HepG2 (cell line): Measurements from ENCODE around the gene SLC16A13. TPM values are rescaled to one million over a fixed set of nuclear protein-coding genes. Genes with fewer than 3 reads are reported as not detected.

Source experiments
- BRD4 ChIP-seq: sonication (generic); formaldehyde crosslinking; IDR thresholded peaks from 2 replicates; pipeline ENCODE4 v1.4.0; 2020; ENCODE audit warnings: missing genetic modification reagents
- CHCHD3 ChIP-seq: sonication (generic); formaldehyde crosslinking; IDR thresholded peaks from 2 replicates; pipeline ENCODE4 v1.8.0; 2022; ENCODE audit warnings: mild to moderate bottlenecking, missing genetic modification reagents, moderate library complexity
- FOXO1 ChIP-seq: sonication (generic); formaldehyde crosslinking; IDR thresholded peaks from 2 replicates; pipeline ENCODE4 v1.4.0; 2020; ENCODE audit warnings: missing genetic modification reagents
- GABPB1 ChIP-seq: IDR thresholded peaks from 2 replicates; pipeline ENCODE4 v1.6.1; 2016; ENCODE audit warnings: mild to moderate bottlenecking, missing genetic modification reagents, moderate library complexity, missing compliant biosample characterization
- HDAC1 ChIP-seq: sonication (generic); formaldehyde crosslinking; IDR thresholded peaks from 2 replicates; pipeline ENCODE4 v1.5.1; 2020; ENCODE audit warnings: mild to moderate bottlenecking, missing genetic modification reagents
- HNRNPLL ChIP-seq: fragments of 200-400 bp; formaldehyde crosslinking; IDR thresholded peaks from 2 replicates; pipeline ENCODE4 v1.6.1; 2017; ENCODE audit warnings: mild to moderate bottlenecking, low read depth, low read length; ENCODE audit not compliant: poor library complexity, severe bottlenecking
- KDM5A ChIP-seq: fragments of 200-600 bp; sonication (generic); IDR thresholded peaks from 2 replicates; pipeline ENCODE4 v1.7.0; 2018; ENCODE audit warnings: antibody characterized with exemption, mild to moderate bottlenecking, low read length, borderline replicate concordance
- MIXL1 ChIP-seq: IDR thresholded peaks from 2 replicates; pipeline ENCODE4 v1.6.1; 2016
- SKI ChIP-seq: fragments of 450-650 bp; IDR thresholded peaks from one replicate; pipeline ENCODE4 v1.6.1; 2018; ENCODE audit warnings: mild to moderate bottlenecking; ENCODE audit not compliant: partially characterized antibody
- SRSF1 ChIP-seq: fragments of 200-400 bp; formaldehyde crosslinking; optimal IDR thresholded peaks from 2 replicates; pipeline ENCODE3; 2017; ENCODE audit warnings: mild to moderate bottlenecking, low read depth, low read length, moderate library complexity
- ZBTB42 ChIP-seq: sonication (generic); formaldehyde crosslinking; IDR thresholded peaks from 2 replicates; pipeline ENCODE4 v1.5.0; 2020; ENCODE audit warnings: mild to moderate bottlenecking, missing genetic modification reagents
- ZNF180 ChIP-seq: sonication (generic); formaldehyde crosslinking; IDR thresholded peaks from 2 replicates; pipeline ENCODE4 v1.4.0; 2020; ENCODE audit warnings: low read depth, missing genetic modification reagents, borderline replicate concordance
- ZNF44 ChIP-seq: sonication (generic); formaldehyde crosslinking; IDR thresholded peaks from 2 replicates; pipeline ENCODE4 v1.5.1; 2020; ENCODE audit warnings: mild to moderate bottlenecking, missing genetic modification reagents
- ZNF460 ChIP-seq: sonication (generic); formaldehyde crosslinking; IDR thresholded peaks from 2 replicates; pipeline ENCODE4 v1.5.1; 2020; ENCODE audit warnings: missing genetic modification reagents, mild to moderate bottlenecking, borderline replicate concordance
- ZNF563 ChIP-seq: sonication (generic); formaldehyde crosslinking; IDR thresholded peaks from 2 replicates; pipeline ENCODE4 v1.8.0; 2022; ENCODE audit warnings: mild to moderate bottlenecking, moderate library complexity, missing genetic modification reagents
- ZNF569 ChIP-seq: sonication (generic); formaldehyde crosslinking; IDR thresholded peaks from 2 replicates; pipeline ENCODE4 v1.5.0; 2020; ENCODE audit warnings: mild to moderate bottlenecking, missing genetic modification reagents, moderate library complexity, borderline replicate concordance
- ZSCAN29 ChIP-seq: sonication (generic); formaldehyde crosslinking; conservative IDR thresholded peaks from 2 replicates; pipeline ENCODE4 v1.4.0; 2020; ENCODE audit warnings: mild to moderate bottlenecking, missing genetic modification reagents
- polyA plus RNA-seq, 8 experiments: library from polyadenylated mRNA; depleted of rRNA in 3 of 8; stranded (reverse) in 7 of 8; unstranded in 1 of 8; fragments of >200 nt; fragmentation: Illumina TruSeq in 4 of 8; extraction: Trizol in 4 of 8; gene quantifications; 2 replicates each; pipeline versions ENCODE4 v1.2.1 to v1.2.3, GENCODE V29; 2011 to 2016; ENCODE audit warnings: low read depth in 4 of 8, missing spikeins in 1 of 8, mixed read lengths in 1 of 8; ENCODE audit not compliant: insufficient read depth in 1 of 8
- total RNA-seq, 5 experiments: library from RNA; depleted of rRNA; stranded (reverse); fragments of >200 nt; fragmentation: Illumina TruSeq; extraction: Trizol; gene quantifications; 2 replicates each; pipeline ENCODE4 v1.2.3, GENCODE V29; 2016; ENCODE audit warnings: low read depth in 1 of 5
- TF ChIP-seq, protein P1 (sequence below): sonication (generic); formaldehyde crosslinking; conservative IDR thresholded peaks from 2 replicates; pipeline ENCODE4 v1.4.0; 2020; ENCODE audit warnings: missing genetic modification reagents
- TF ChIP-seq, protein P2 (sequence below): IDR thresholded peaks from 2 replicates; pipeline ENCODE4 v1.6.1; 2016; ENCODE audit warnings: missing genetic modification reagents, missing compliant biosample characterization
- TF ChIP-seq, protein P3 (sequence below): sonication (generic); formaldehyde crosslinking; IDR thresholded peaks from 2 replicates; pipeline ENCODE4 v1.4.0; 2020; ENCODE audit warnings: mild to moderate bottlenecking, missing genetic modification reagents
- TF ChIP-seq, protein P4 (sequence below): sonication (generic); formaldehyde crosslinking; IDR thresholded peaks from 2 replicates; pipeline ENCODE4 v1.5.0; 2020; ENCODE audit warnings: mild to moderate bottlenecking, low read depth, missing genetic modification reagents, borderline replicate concordance
- TF ChIP-seq, protein P5 (sequence below): sonication (generic); formaldehyde crosslinking; IDR thresholded peaks from 2 replicates; pipeline ENCODE4 v1.5.1; 2020; ENCODE audit warnings: missing genetic modification reagents, mild to moderate bottlenecking, borderline replicate concordance

SLC16A13 gene
- total and polyA plus RNA-seq, 2 of the 13 experiments (the other 11 are each of a cell fraction or from before 2014, with no cell fraction given) = 2.2 to 3.0 TPM

DNA sequence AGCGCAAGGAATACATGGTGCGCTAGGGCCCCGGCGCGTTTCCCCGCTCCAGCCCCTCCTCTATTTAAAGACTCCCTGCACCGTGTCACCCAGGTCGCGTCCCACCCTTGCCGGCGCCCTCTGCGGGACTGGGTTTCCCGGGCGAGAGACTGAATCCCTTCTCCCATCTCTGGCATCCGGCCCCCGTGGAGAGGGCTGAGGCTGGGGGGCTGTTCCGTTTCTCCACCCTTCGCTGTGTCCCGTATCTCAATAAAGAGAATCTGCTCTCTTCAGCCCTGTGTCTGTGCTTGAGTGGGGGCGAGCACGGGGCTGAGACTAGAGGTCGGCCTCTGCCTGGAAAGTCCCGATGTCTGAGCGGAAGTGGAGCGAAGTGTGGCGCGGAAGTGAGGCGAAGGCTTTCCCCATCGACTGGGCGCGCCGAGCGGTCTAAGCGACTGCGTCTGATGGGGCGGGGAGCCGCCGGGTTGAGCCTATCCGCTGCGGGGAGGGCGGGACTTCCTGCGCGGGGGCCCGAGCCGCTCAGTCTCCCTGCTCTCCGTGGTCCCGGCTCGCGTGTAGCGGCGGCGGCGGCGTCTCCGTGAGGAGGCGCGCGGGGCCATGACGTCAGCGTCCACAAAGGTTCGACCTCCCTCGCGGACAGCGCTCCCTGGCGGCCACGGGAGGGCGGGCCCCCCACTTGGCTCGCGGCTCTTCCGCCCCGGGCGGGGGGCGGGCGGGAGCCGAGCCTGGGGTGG, 21.4 kb upstream of the SLC16A13 start (continued):
- TF ChIP-seq ZNF44 (CRISPR knock-in tag) (peak; percentile 57; the same call in 1 of the 2 replicates), ZNF460 (CRISPR knock-in tag) (no peak; the same call in 1 of the 2 replicates), ZNF563 (CRISPR knock-in tag) (0 out of 2 replicates have a peak, but pooled peaks have one; percentile 26), MIXL1 (CRISPR knock-in tag) (peak; percentile 46; the same call in 1 of the 2 replicates), SRSF1 (peak; percentile 48), ZNF569 (CRISPR knock-in tag) (no peak), FOXO1 (no peak; the same call in 1 of the 2 replicates), ZBTB42 (CRISPR knock-in tag) (0 out of 2 replicates have a peak, but pooled peaks have one; percentile 42), KDM5A (peak; percentile 43; the same call in 1 of the 2 replicates), ZSCAN29 (CRISPR knock-in tag) (0 out of 2 replicates have a peak, but pooled peaks have one; percentile 40), GABPB1 (peak; percentile 96), SKI (peak; percentile 78), ZNF180 (CRISPR knock-in tag) (no peak), HNRNPLL (peak; percentile 66), BRD4 (CRISPR knock-in tag) (no peak), HDAC1 (CRISPR knock-in tag) (peak; percentile 92), CHCHD3 (no peak)
- TF ChIP-seq, protein P1, sequence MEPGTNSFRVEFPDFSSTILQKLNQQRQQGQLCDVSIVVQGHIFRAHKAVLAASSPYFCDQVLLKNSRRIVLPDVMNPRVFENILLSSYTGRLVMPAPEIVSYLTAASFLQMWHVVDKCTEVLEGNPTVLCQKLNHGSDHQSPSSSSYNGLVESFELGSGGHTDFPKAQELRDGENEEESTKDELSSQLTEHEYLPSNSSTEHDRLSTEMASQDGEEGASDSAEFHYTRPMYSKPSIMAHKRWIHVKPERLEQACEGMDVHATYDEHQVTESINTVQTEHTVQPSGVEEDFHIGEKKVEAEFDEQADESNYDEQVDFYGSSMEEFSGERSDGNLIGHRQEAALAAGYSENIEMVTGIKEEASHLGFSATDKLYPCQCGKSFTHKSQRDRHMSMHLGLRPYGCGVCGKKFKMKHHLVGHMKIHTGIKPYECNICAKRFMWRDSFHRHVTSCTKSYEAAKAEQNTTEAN = no peak
- TF ChIP-seq, protein P2, sequence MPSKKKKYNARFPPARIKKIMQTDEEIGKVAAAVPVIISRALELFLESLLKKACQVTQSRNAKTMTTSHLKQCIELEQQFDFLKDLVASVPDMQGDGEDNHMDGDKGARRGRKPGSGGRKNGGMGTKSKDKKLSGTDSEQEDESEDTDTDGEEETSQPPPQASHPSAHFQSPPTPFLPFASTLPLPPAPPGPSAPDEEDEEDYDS (CRISPR knock-in tag) = peak; percentile 79
- TF ChIP-seq, protein P3, sequence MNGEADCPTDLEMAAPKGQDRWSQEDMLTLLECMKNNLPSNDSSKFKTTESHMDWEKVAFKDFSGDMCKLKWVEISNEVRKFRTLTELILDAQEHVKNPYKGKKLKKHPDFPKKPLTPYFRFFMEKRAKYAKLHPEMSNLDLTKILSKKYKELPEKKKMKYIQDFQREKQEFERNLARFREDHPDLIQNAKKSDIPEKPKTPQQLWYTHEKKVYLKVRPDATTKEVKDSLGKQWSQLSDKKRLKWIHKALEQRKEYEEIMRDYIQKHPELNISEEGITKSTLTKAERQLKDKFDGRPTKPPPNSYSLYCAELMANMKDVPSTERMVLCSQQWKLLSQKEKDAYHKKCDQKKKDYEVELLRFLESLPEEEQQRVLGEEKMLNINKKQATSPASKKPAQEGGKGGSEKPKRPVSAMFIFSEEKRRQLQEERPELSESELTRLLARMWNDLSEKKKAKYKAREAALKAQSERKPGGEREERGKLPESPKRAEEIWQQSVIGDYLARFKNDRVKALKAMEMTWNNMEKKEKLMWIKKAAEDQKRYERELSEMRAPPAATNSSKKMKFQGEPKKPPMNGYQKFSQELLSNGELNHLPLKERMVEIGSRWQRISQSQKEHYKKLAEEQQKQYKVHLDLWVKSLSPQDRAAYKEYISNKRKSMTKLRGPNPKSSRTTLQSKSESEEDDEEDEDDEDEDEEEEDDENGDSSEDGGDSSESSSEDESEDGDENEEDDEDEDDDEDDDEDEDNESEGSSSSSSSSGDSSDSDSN = peak; percentile 72
- TF ChIP-seq, protein P4, sequence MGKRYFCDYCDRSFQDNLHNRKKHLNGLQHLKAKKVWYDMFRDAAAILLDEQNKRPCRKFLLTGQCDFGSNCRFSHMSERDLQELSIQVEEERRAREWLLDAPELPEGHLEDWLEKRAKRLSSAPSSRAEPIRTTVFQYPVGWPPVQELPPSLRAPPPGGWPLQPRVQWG (CRISPR knock-in tag) = no peak
- TF ChIP-seq, protein P5, sequence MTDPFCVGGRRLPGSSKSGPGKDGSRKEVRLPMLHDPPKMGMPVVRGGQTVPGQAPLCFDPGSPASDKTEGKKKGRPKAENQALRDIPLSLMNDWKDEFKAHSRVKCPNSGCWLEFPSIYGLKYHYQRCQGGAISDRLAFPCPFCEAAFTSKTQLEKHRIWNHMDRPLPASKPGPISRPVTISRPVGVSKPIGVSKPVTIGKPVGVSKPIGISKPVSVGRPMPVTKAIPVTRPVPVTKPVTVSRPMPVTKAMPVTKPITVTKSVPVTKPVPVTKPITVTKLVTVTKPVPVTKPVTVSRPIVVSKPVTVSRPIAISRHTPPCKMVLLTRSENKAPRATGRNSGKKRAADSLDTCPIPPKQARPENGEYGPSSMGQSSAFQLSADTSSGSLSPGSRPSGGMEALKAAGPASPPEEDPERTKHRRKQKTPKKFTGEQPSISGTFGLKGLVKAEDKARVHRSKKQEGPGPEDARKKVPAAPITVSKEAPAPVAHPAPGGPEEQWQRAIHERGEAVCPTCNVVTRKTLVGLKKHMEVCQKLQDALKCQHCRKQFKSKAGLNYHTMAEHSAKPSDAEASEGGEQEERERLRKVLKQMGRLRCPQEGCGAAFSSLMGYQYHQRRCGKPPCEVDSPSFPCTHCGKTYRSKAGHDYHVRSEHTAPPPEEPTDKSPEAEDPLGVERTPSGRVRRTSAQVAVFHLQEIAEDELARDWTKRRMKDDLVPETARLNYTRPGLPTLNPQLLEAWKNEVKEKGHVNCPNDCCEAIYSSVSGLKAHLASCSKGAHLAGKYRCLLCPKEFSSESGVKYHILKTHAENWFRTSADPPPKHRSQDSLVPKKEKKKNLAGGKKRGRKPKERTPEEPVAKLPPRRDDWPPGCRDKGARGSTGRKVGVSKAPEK (CRISPR knock-in tag) = no peak
